NCI-H510A treated with DMSO at 0.1 percent for 48 hours (cell line): ENCODE data around the gene FAM170B.

Experiments
- DNase-seq: peaks from one replicate; lab custom pipeline; 2025; lab: John Stamatoyannopoulos, UW

The FAM170B gene

GRCh38 chr10:49123981-49124950 is 9.6 kb downstream of the FAM170B start:
- DNase-seq, result peak; percentile 3

GRCh38 chr10:49120911-49121310 is 12.9 kb downstream of the FAM170B start:
- no peak for DNase-seq

- DNase-seq, result no peak
Measured at GRCh38 chr10:49119746-49120145, 14.1 kb downstream of the FAM170B start.

GRCh38 chr10:49118430-49119074 is 15.3 kb downstream of the FAM170B start:
- no peak for DNase-seq

GRCh38 chr10:49117376-49118070 is 16.3 kb downstream of the FAM170B start:
- no peak for DNase-seq

GRCh38 chr10:49116509-49117375 is 17.1 kb downstream of the FAM170B start:
- no peak for DNase-seq

- DNase-seq, result no peak
Measured at GRCh38 chr10:49115796-49116508, 17.9 kb downstream of the FAM170B start.

GRCh38 chr10:49115015-49115795 is 18.6 kb downstream of the FAM170B start, which contains the start of gene VSTM4:
VSTM4 (minus strand) TSS chr10:49115522; CDS start chr10:49115485, 37 bp downstream.
- DNase-seq, result no peak

GRCh38 chr10:49114718-49115014 is 19.2 kb downstream of the FAM170B start:
- no peak for DNase-seq

GRCh38 chr10:49113741-49114141 is 20.1 kb downstream of the FAM170B start:
- no peak for DNase-seq

- DNase-seq, result no peak
Measured at GRCh38 chr10:49112851-49113250, 21.0 kb downstream of the FAM170B start.

GRCh38 chr10:49112098-49112497 is 21.7 kb downstream of the FAM170B start:
- DNase-seq, result no peak

- no peak for DNase-seq
Measured at GRCh38 chr10:49111320-49111698, 22.5 kb downstream of the FAM170B start.

GRCh38 chr10:49110684-49111319 is 23.0 kb downstream of the FAM170B start:
- no peak for DNase-seq

GRCh38 chr10:49109669-49110340 is 24.0 kb downstream of the FAM170B start:
- no peak for DNase-seq

GRCh38 chr10:49108656-49109055 is 25.2 kb downstream of the FAM170B start:
- no peak for DNase-seq

- no peak for DNase-seq
Measured at GRCh38 chr10:49107887-49108267, 25.9 kb downstream of the FAM170B start.

GRCh38 chr10:49107111-49107886 is 26.5 kb downstream of the FAM170B start:
- DNase-seq, result no peak
